IMR-90 (cell line): ENCODE measurements around the gene KDM8. TPM values are rescaled to one million over a fixed set of nuclear protein-coding genes. Genes with fewer than 3 reads are reported as not detected.

ENCODE experiments used
- ATAC-seq: fragments of 200-7000 bp; cut with Tn5 transposase; 2 replicates; pipeline ENCODE4 v1.9.1; 2020; ENCODE audit warnings: low read depth, mild to moderate bottlenecking, moderate library complexity
- BruUV-seq: library from RNA; stranded (reverse); fragments of 400-500 nt; replicated peaks from 2 replicates; lab custom pipeline; 2021; lab: Mats Ljungman, UMichigan
- CTCF ChIA-PET: fragments of 300-600 bp; formaldehyde crosslinking; extraction: SDS; loops from one replicate; lab custom pipeline; 2021; ENCODE audit warnings: antibody characterized with exemption; lab: Yijun Ruan, JAX
- POLR2A ChIA-PET: fragments of 300-600 bp; sonication (Branson Sonifier 250); formaldehyde crosslinking; loops from one replicate; lab custom pipeline; 2022; ENCODE audit warnings: antibody characterized with exemption; ENCODE audit not compliant: unreplicated experiment; lab: Charles Lee
- DNase-seq: peaks from one replicate; pipeline ENCODE4 v3.0.0; 2013
- H2AFZ ChIP-seq: replicated peaks from 2 replicates; pipeline ENCODE3; 2013; ENCODE audit warnings: low read length, mild to moderate bottlenecking; ENCODE audit not compliant: poor library complexity
- H2AK5ac ChIP-seq: 2 replicates; pipeline ENCODE4 v1.6.1; 2013; ENCODE audit warnings: low read depth, low read length, inconsistent platforms
- H2AK9ac ChIP-seq: replicated peaks from 2 replicates; pipeline ENCODE3; 2013; ENCODE audit warnings: mild to moderate bottlenecking, low read depth, low read length, moderate library complexity; ENCODE audit not compliant: poor library complexity
- H2BK120ac ChIP-seq: 2 replicates; pipeline ENCODE4 v1.6.1; 2013; ENCODE audit warnings: low read depth, low read length, inconsistent platforms
- H2BK15ac ChIP-seq: 3 replicates; pipeline ENCODE4 v1.6.1; 2013; ENCODE audit warnings: low read depth, low read length, inconsistent platforms
- H2BK20ac ChIP-seq: 2 replicates; pipeline ENCODE4 v1.6.1; 2013; ENCODE audit warnings: low read depth, mild to moderate bottlenecking, inconsistent platforms, low read length, moderate library complexity
- H2BK5ac ChIP-seq: 2 replicates; pipeline ENCODE4 v1.6.1; 2013; ENCODE audit warnings: mild to moderate bottlenecking, low read depth, low read length, inconsistent platforms; ENCODE audit not compliant: poor library complexity, severe bottlenecking
- H3K14ac ChIP-seq: replicated peaks from 2 replicates; pipeline ENCODE4 v1.6.1; 2013; ENCODE audit warnings: low read depth, low read length, inconsistent platforms
- H3K18ac ChIP-seq: 2 replicates; pipeline ENCODE4 v1.6.1; 2013; ENCODE audit warnings: low read depth, low read length, control low read depth
- H3K23ac ChIP-seq: 2 replicates; pipeline ENCODE4 v1.6.1; 2013; ENCODE audit warnings: low read depth, low read length, inconsistent platforms
- H3K27ac ChIP-seq: 2 replicates; pipeline ENCODE4 v1.5.1; 2013; ENCODE audit warnings: mild to moderate bottlenecking, control low read depth, low read length; ENCODE audit not compliant: insufficient read depth
- H3K27me3 ChIP-seq: 2 replicates; pipeline ENCODE4 v1.6.1; 2013; ENCODE audit warnings: low read length; ENCODE audit not compliant: control insufficient read depth, insufficient read depth
- H3K36me3 ChIP-seq: 2 replicates; pipeline ENCODE4 v1.6.1; 2013; ENCODE audit warnings: low read length, mixed read lengths; ENCODE audit not compliant: control insufficient read depth, insufficient read depth
- H3K4ac ChIP-seq: 2 replicates; pipeline ENCODE4 v1.6.1; 2013; ENCODE audit warnings: low read depth, low read length, inconsistent platforms
- H3K4me1 ChIP-seq: 2 replicates; pipeline ENCODE4 v1.6.1; 2013; ENCODE audit warnings: low read length, mixed read lengths; ENCODE audit not compliant: control insufficient read depth, insufficient read depth
- H3K4me2 ChIP-seq: 2 replicates; pipeline ENCODE4 v1.6.1; 2013; ENCODE audit warnings: low read depth, mild to moderate bottlenecking, control low read depth, low read length, moderate library complexity
- H3K4me3 ChIP-seq: 2 replicates; pipeline ENCODE4 v1.5.1; 2013; ENCODE audit warnings: low read depth, mild to moderate bottlenecking, control low read depth, low read length, moderate library complexity; ENCODE audit not compliant: insufficient read depth
- H3K56ac ChIP-seq: 2 replicates; pipeline ENCODE4 v1.6.1; 2013; ENCODE audit warnings: low read length, inconsistent platforms; ENCODE audit not compliant: insufficient read depth; ENCODE audit errors: extremely low read depth
- H3K79me1 ChIP-seq, 2 experiments: 2 replicates each; pipeline ENCODE4 v1.6.1; 2013; ENCODE audit warnings: low read length in 2 of 2, inconsistent platforms in 1 of 2, low read depth in 1 of 2
- H3K9ac ChIP-seq: 2 replicates; pipeline ENCODE4 v1.6.1; 2013; ENCODE audit warnings: low read depth, low read length, control low read depth
- H3K9me1 ChIP-seq: 2 replicates; pipeline ENCODE4 v1.6.1; 2013; ENCODE audit warnings: low read length, inconsistent platforms; ENCODE audit not compliant: insufficient read depth
- H3K9me3 ChIP-seq: 2 replicates; pipeline ENCODE4 v1.6.1; 2013; ENCODE audit warnings: low read length; ENCODE audit not compliant: control insufficient read depth, insufficient read depth
- H4K20me1 ChIP-seq: 2 replicates; pipeline ENCODE4 v1.6.1; 2013; ENCODE audit warnings: low read length, inconsistent platforms; ENCODE audit not compliant: insufficient read depth
- H4K5ac ChIP-seq: 2 replicates; pipeline ENCODE4 v1.6.1; 2013; ENCODE audit warnings: mild to moderate bottlenecking, low read depth, low read length, control low read depth
- H4K8ac ChIP-seq, 2 experiments: 2 replicates each; pipeline ENCODE4 v1.6.1; 2013; ENCODE audit warnings: low read depth in 2 of 2, low read length in 2 of 2, control low read depth in 1 of 2, inconsistent platforms in 1 of 2
- H4K91ac ChIP-seq: 2 replicates; pipeline ENCODE4 v1.6.1; 2013; ENCODE audit warnings: low read depth, low read length, inconsistent platforms; ENCODE audit not compliant: insufficient read depth
- CHD1 ChIP-seq: IDR thresholded peaks from 2 replicates; pipeline ENCODE4 v1.6.1; 2012; ENCODE audit warnings: low read depth, low read length, improper control_type of control experiment
- FOS ChIP-seq: fragments of 150-350 bp; IDR thresholded peaks from 2 replicates; pipeline ENCODE4 v1.6.1; 2016; ENCODE audit warnings: low read depth, low read length
- MXI1 ChIP-seq: IDR thresholded peaks from 2 replicates; pipeline ENCODE4 v1.6.1; 2012; ENCODE audit warnings: low read depth, mild to moderate bottlenecking, low read length, moderate library complexity, borderline replicate concordance
- POLR2A ChIP-seq: IDR thresholded peaks from 2 replicates; pipeline ENCODE4 v1.6.1; 2012; ENCODE audit warnings: mild to moderate bottlenecking, low read depth, low read length
- RFX5 ChIP-seq: IDR thresholded peaks from 2 replicates; pipeline ENCODE4 v1.8.0; 2012; ENCODE audit warnings: low read depth, mild to moderate bottlenecking, low read length, moderate library complexity
- WGBS, 2 experiments: methylation state at CpG; one replicate each; pipeline versions ENCODE4 v1.1.5 to v1.1.7; 2013; ENCODE audit warnings: missing lambda C conversion rate in 2 of 2; ENCODE audit not compliant: insufficient read length in 1 of 2; ENCODE audit errors: extremely low coverage in 2 of 2; 5-methylcytosine and 5-hydroxymethylcytosine counted together
- dilution Hi-C: fragments of 300-500 bp; cut with HindIII; formaldehyde crosslinking; loops from one replicate; pipeline ENCODE4 v1.14.3; 2018; ENCODE audit warnings: low sequenced_read_pairs; ENCODE audit not compliant: unreplicated experiment
- in situ Hi-C: fragments of 300-500 bp; cut with MboI; formaldehyde crosslinking; loops from 3 replicates; pipeline ENCODE4 v1.14.3; 2019; ENCODE audit warnings: low sequenced_read_pairs, inconsistent platforms, mixed read lengths
- intact Hi-C: fragments of 100-400 bp; cut with micrococcal nuclease; formaldehyde crosslinking; loops from 2 replicates; pipeline ENCODE4 v1.10.0; 2022
- polyA plus RNA-seq, 3 experiments: library from polyadenylated mRNA; depleted of rRNA; stranded (reverse); fragments of >200 nt; gene quantifications; 2 replicates each; pipeline ENCODE4 v1.2.3, GENCODE V29; 2012; ENCODE audit warnings: low replicate concordance in 1 of 3
- total RNA-seq: library from RNA; depleted of rRNA; stranded (reverse); fragments of >200 nt; gene quantifications from 2 replicates; pipeline ENCODE4 v1.2.3, GENCODE V29; 2012
- TF ChIP-seq, protein P1 (sequence below): fragments of 150-350 bp; IDR thresholded peaks from 2 replicates; pipeline ENCODE4 v1.6.1; 2016; ENCODE audit warnings: low read depth, mild to moderate bottlenecking, low read length, moderate library complexity, borderline replicate concordance

The KDM8 gene
- total and polyA plus RNA-seq, 2 of the 4 experiments (the other 2 are of a cell fraction), result 3.2 to 3.8 TPM

DNA sequence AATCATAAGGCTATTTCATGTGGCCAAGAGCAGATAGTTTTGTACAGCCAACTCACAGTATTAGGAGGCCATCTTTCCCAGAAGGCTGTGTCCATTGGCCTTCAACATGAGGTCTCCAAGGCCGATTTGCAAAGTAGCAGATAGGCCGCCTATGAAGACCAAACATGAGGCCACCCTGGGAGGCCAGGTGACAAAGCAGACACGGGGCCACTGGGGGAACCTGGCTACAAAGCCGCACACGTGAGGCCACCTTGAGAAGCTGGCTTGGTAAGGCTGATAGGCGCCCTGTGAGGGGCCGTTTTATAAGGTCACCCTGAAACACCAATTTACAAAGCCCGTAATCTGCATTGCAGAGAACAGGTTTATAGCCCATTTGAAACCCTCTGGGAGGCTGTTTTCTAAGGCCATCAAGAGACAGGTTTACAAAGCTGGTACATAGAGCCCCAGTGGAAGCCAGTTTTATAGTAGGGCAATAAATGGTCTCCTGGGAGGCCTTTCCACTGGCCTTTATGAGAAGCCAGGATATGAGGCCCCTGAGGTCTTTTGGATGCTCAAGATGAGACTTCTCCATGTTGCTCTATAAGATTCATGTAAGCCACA, 4.9 kb downstream of the KDM8 start:
- no peak overlapping the region for H3K56ac ChIP-seq
- H3K27me3 ChIP-seq, result no peaks in the 10 kb centered on the region
- no peak overlapping the region for H4K8ac ChIP-seq
- H4K20me1 ChIP-seq, result no peaks in the 10 kb centered on the region
- no peak for DNase-seq
- dilution Hi-C loops, result no loop called here
- peaks cover 11 to 22% of the 10 kb centered on the region in 2 experiments; a peak in 2 of 4 replicates for H3K79me1 ChIP-seq
- no peak overlapping the region for H2AK9ac ChIP-seq
- no peak for TF ChIP-seq CHD1
- TF ChIP-seq POLR2A, result no peak
- no peak for TF ChIP-seq MXI1
- no peak for TF ChIP-seq RFX5
- TF ChIP-seq FOS, result no peak
- TF ChIP-seq, protein P1, sequence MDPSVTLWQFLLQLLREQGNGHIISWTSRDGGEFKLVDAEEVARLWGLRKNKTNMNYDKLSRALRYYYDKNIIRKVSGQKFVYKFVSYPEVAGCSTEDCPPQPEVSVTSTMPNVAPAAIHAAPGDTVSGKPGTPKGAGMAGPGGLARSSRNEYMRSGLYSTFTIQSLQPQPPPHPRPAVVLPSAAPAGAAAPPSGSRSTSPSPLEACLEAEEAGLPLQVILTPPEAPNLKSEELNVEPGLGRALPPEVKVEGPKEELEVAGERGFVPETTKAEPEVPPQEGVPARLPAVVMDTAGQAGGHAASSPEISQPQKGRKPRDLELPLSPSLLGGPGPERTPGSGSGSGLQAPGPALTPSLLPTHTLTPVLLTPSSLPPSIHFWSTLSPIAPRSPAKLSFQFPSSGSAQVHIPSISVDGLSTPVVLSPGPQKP, result no peak
- H3K9ac ChIP-seq, result no peak overlapping the region
- peaks cover 3% of the 10 kb centered on the region; the same call in 1 of the 2 replicates for H3K9me1 ChIP-seq
- H2BK5ac ChIP-seq, result no peak overlapping the region
- 85% methylated on average over 4 of the region's 8 CpGs; no CpG with 5 or more reads in 1 of the 2 experiments for WGBS, 2 experiments
- H3K23ac ChIP-seq, result no peak overlapping the region
- no peak overlapping the region for H2AK5ac ChIP-seq
- H3K9me3 ChIP-seq, result no peaks in the 10 kb centered on the region
- in situ Hi-C loops, result no loop called here
- no peak overlapping the region for H2BK20ac ChIP-seq
- no peak overlapping the region for H2BK15ac ChIP-seq
- no peak for ATAC-seq
- H3K4ac ChIP-seq, result no peak overlapping the region
- BruUV-seq, result no TSS peak
- ChIA-PET CTCF (no interaction called here), POLR2A (no interaction called here)
- no peak overlapping the region for H4K91ac ChIP-seq
- H3K18ac ChIP-seq, result no peak overlapping the region
- intact Hi-C loops, result no loop called here
- no peak overlapping the region for H3K14ac ChIP-seq
- peaks cover 10% of the 10 kb centered on the region for H3K36me3 ChIP-seq
- no peak overlapping the region for H4K5ac ChIP-seq
- H2BK120ac ChIP-seq, result no peak overlapping the region
- H3K27ac ChIP-seq, result no peak overlapping the region
- no peaks in the 10 kb centered on the region for H3K4me1 ChIP-seq
- H3K4me2 ChIP-seq, result no peak overlapping the region
- H3K4me3 ChIP-seq, result no peak overlapping the region
- H2AFZ ChIP-seq, result no peak overlapping the region
